Mucosa of descending colon (tissue), 3 donors: Measurements from ENCODE around the gene NOXA1. TPM values are rescaled to one million over a fixed set of nuclear protein-coding genes. Genes with fewer than 3 reads are reported as not detected.
"Not testable (repeated sequence)": the region's sequence is repeated elsewhere in the genome, so short reads cannot be mapped to it uniquely, and the experiment has no call there.

Source experiments
- ATAC-seq: fragments of 200-7000 bp; cut with Tn5 transposase; one replicate; pipeline ENCODE4 v1.9.1; 2020; ENCODE audit warnings: mild to moderate bottlenecking, moderate library complexity
- DNase-seq, 3 donors: peaks; one replicate each; pipeline ENCODE4 v3.0.0-alpha.2; 2020
- H3K36me3 ChIP-seq: fragments of 200-600 bp; one replicate; pipeline ENCODE4 v1.8.0; 2021; ENCODE audit warnings: low read depth, mild to moderate bottlenecking
- H3K4me1 ChIP-seq: fragments of 200-600 bp; one replicate; pipeline ENCODE4 v1.8.0; 2021; ENCODE audit warnings: low read depth, mild to moderate bottlenecking
- H3K4me3 ChIP-seq: fragments of 200-600 bp; one replicate; pipeline ENCODE4 v1.8.0; 2021; ENCODE audit warnings: mild to moderate bottlenecking
- H3K9me3 ChIP-seq: fragments of 200-600 bp; one replicate; pipeline ENCODE4 v1.8.0; 2021; ENCODE audit warnings: mild to moderate bottlenecking
- CTCF ChIP-seq: fragments of 200-600 bp; IDR thresholded peaks from one replicate; pipeline ENCODE4 v1.8.0; 2022; ENCODE audit warnings: antibody characterized with exemption, mild to moderate bottlenecking
- intact Hi-C, 2 donors: fragments of 100-400 bp; cut with DNase I in 1 of 2; cut with micrococcal nuclease in 1 of 2; formaldehyde crosslinking; loops; one replicate each; pipeline versions ENCODE4 v1.11.0 to v1.11.1; 2022; cut with DNase I, micrococcal nuclease
- total RNA-seq, 3 donors: library from RNA; stranded (reverse); fragmentation: NEBNext Ultra II Directional in 2 of 3; extraction: Animal tissue kit (Norgen Biotek cat#: 25700) in 2 of 3; gene quantifications; one replicate each; pipeline versions ENCODE4 v1.2.1 to v1.2.4, GENCODE V29; 2021 to 2023
- donor health status: DM: no; HTN: no; CAD: no; lungs with moderate emphysema.
- donor health status: DM: no; HTN: no; CAD: no.
- donor health status: DM: no; HTN: yes; CAD: no.

The NOXA1 gene
- total RNA-seq, 3 donors from 2014 or later = 18.0 to 41.5 (median 27.2) TPM

GRCh38 chr9:137376386-137376785 lies 46.8 kb upstream of the NOXA1 start:
- H3K9me3 ChIP-seq = no peaks in the 10 kb centered on the region
- intact Hi-C loops = no loop called here
- H3K36me3 ChIP-seq = no peaks in the 10 kb centered on the region
- no peaks in the 10 kb centered on the region for H3K4me1 ChIP-seq
- DNase-seq (peak in 2 of 3 donors; percentile 7 to 17), ATAC-seq (no peak)
- no peak overlapping the region for H3K4me3 ChIP-seq
- TF ChIP-seq CTCF = no peak

- H3K4me3 ChIP-seq, ATAC-seq, H3K4me1 ChIP-seq, H3K36me3 ChIP-seq, intact Hi-C loops, H3K9me3 ChIP-seq: not testable (repeated sequence)
- peak in 2 of 3 donors; percentile 15 to 22 for DNase-seq
Observed at GRCh38 chr9:137378688-137379410, 44.3 kb upstream of the NOXA1 start.

DNA sequence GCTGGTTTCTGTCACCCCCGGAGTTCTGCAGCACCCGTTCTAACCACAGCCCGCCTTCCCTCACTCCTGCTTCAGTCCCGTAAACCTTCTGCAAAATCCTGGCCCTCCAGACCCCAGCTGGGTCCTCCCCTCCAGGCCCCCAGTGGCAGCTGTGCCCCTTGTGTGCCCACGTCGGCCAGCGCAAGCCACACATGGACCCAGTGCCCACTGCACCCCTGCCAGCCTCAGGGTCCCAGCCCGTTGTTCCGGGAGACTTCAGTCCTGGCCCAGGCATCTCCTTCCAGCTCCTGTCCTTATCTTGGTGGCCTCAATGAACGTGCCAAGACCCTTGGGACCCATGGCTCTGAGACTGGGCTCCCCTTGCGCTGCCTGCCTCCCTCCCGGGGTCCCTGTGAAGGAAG lies 43.4 kb upstream of the NOXA1 start:
- no peaks in the 10 kb centered on the region for H3K36me3 ChIP-seq
- ATAC-seq (no peak), DNase-seq (peak in 2 of 3 donors; percentile 14 to 21)
- no peaks in the 10 kb centered on the region for H3K4me1 ChIP-seq
- no peak overlapping the region for H3K4me3 ChIP-seq
- intact Hi-C loops = no loop called here
- no peaks in the 10 kb centered on the region for H3K9me3 ChIP-seq
- no peak for TF ChIP-seq CTCF

DNA sequence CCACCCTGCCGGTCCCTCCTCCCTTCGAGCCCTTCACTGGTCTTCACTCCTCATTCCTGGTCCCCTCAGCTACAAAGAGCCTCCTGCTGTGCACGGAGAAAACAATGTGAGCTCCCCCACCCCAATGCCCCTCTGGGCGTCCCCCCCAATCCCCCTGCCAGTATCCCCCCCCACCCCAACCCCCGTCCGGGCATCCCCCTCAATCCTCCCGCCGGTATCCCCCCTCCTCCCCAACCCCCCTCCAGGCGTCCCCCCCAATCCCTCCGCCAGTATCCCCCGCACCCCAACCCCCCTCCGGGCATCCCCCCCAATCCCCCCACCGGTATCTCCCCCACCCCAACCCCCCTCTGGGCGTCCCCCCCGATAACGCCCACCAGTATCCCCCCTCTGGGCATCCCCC lies 43.0 kb upstream of the NOXA1 start:
- H3K36me3 ChIP-seq = no peaks in the 10 kb centered on the region
- no peak overlapping the region for H3K4me3 ChIP-seq
- H3K4me1 ChIP-seq = no peaks in the 10 kb centered on the region
- DNase-seq (no peak), ATAC-seq (no peak)
- no peaks in the 10 kb centered on the region for H3K9me3 ChIP-seq
- no peak for TF ChIP-seq CTCF
- intact Hi-C loops = no loop called here

DNA sequence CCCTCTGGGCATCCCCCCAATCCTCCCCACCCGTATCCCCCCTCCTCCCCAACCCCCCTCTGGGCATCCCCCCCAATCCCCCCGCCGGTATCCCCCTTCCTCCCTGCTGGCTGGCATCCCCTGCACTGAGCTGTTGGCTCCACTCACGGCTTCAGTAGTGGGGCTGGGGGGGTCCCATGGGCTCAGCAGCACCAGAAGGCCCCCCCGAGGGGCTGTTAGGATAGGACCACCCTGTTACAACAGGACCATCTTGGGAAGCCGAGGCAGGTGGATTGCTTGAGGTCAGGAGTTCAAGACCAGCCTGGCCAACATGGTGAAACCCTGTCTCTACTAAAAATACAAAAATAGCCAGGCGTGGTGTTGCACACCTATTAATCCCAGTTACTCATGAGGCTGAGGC lies 42.6 kb upstream of the NOXA1 start:
- intact Hi-C loops = no loop called here
- no peak for TF ChIP-seq CTCF
- H3K4me3 ChIP-seq = no peak overlapping the region
- H3K4me1 ChIP-seq = no peaks in the 10 kb centered on the region
- no peaks in the 10 kb centered on the region for H3K36me3 ChIP-seq
- DNase-seq (peak in 2 of 3 donors; percentile 7 to 36), ATAC-seq (no peak)
- H3K9me3 ChIP-seq = no peaks in the 10 kb centered on the region

- intact Hi-C loops = no loop called here
- Histone ChIP-seq H3K4me3 (no peak overlapping the region), H3K4me1 (no peaks in the 10 kb centered on the region), H3K36me3 (no peaks in the 10 kb centered on the region), H3K9me3 (no peaks in the 10 kb centered on the region)
- DNase-seq (peak in 2 of 3 donors; percentile 18 to 34), ATAC-seq (no peak)
- TF ChIP-seq CTCF = no peak
Observed at GRCh38 chr9:137381501-137382443, 41.4 kb upstream of the NOXA1 start.
